OCI-LY1 (cell line): Measurements from ENCODE around the gene DENND5B.

Experiments used
- CTCF ChIP-seq: fragments of 200-600 bp; sonication (generic), shearing (Covaris generic); IDR thresholded peaks from 2 replicates; pipeline ENCODE4 v1.5.1; 2017; ENCODE audit warnings: mild to moderate bottlenecking, antibody characterized with exemption, low read length, moderate library complexity, mixed read lengths
- EZH2 ChIP-seq: fragments of 200-600 bp; sonication (generic), shearing (Covaris generic); IDR thresholded peaks from 2 replicates; pipeline ENCODE4 v1.8.0; 2017; ENCODE audit warnings: borderline replicate concordance, mixed run types, mild to moderate bottlenecking, antibody characterized with exemption, low read length, moderate library complexity, mixed read lengths

- TF ChIP-seq CTCF, result no peak
- TF ChIP-seq EZH2, result no peak
Measured at GRCh38 chr12:31622038-31622437, 31.1 kb upstream of the DENND5B start.
